CD14-positive monocyte (primary cell): ENCODE results near the gene DNAAF5. TPM values are rescaled to one million over a fixed set of nuclear protein-coding genes. Genes with fewer than 3 reads are reported as not detected.
A peak's percentile ranks its signal among the peaks of the same experiment; 100 is the strongest.
"Not testable (repeated sequence)": the region's sequence is repeated elsewhere in the genome, so short reads cannot be mapped to it uniquely, and the experiment has no call there.

Source experiments
- DNase-seq, 3 donors: peaks; one replicate each; pipeline ENCODE4 v3.0.0-alpha.2; 2011 to 2022
- H2AFZ ChIP-seq: 2 replicates; pipeline ENCODE4 v1.6.0; 2012; ENCODE audit warnings: mild to moderate bottlenecking, low read depth, low read length, inconsistent platforms; ENCODE audit not compliant: insufficient read depth, poor library complexity, severe bottlenecking
- H3K27ac ChIP-seq, 2 donors: 1 replicate in 1 of 2; 2 replicates in 1 of 2; pipeline ENCODE4 v1.5.1; 2012 to 2013; ENCODE audit warnings: low read length in 2 of 2, control low read depth in 1 of 2, inconsistent platforms in 1 of 2, low read depth in 1 of 2, mild to moderate bottlenecking in 1 of 2
- H3K27me3 ChIP-seq, 2 donors: one replicate each; pipeline versions ENCODE4 v1.6.0 to v1.6.1; 2011 to 2013; ENCODE audit warnings: low read length in 2 of 2; ENCODE audit not compliant: control insufficient read depth in 2 of 2, insufficient read depth in 2 of 2
- H3K36me3 ChIP-seq, 2 donors: replicated peaks in 1 of 2; 1 replicate in 1 of 2; 2 replicates in 1 of 2; pipeline versions ENCODE4 v1.5.1 to v1.6.1; 2012 to 2013; ENCODE audit warnings: low read length in 2 of 2, control low read depth in 1 of 2, inconsistent platforms in 1 of 2, mild to moderate bottlenecking in 1 of 2; ENCODE audit not compliant: insufficient read depth in 2 of 2, control insufficient read depth in 1 of 2
- H3K4me1 ChIP-seq, 2 donors: 1 replicate in 1 of 2; 2 replicates in 1 of 2; pipeline versions ENCODE4 v1.5.1 to v1.6.1; 2012 to 2013; ENCODE audit warnings: low read length in 2 of 2, control low read depth in 1 of 2, inconsistent platforms in 1 of 2, mild to moderate bottlenecking in 1 of 2, moderate library complexity in 1 of 2; ENCODE audit not compliant: insufficient read depth in 2 of 2, control insufficient read depth in 1 of 2
- H3K4me2 ChIP-seq: replicated peaks from 2 replicates; pipeline ENCODE3; 2012; ENCODE audit warnings: low read length, moderate library complexity, mild to moderate bottlenecking; ENCODE audit not compliant: poor library complexity, severe bottlenecking; ENCODE audit errors: extremely low read depth
- H3K4me3 ChIP-seq, 3 experiments: fragments of 200-600 bp in 1 of 3; sonication (generic) in 1 of 3; replicated peaks in 1 of 3; 1 replicate in 2 of 3; 2 replicates in 1 of 3; pipeline ENCODE4 v1.5.1; 2011 to 2013; ENCODE audit warnings: low read length in 3 of 3, mild to moderate bottlenecking in 3 of 3, control low read depth in 2 of 3, low read depth in 2 of 3, inconsistent platforms in 1 of 3, moderate library complexity in 1 of 3
- H3K79me2 ChIP-seq: 2 replicates; pipeline ENCODE4 v1.6.0; 2012; ENCODE audit warnings: mild to moderate bottlenecking, control low read depth, inconsistent platforms, low read length, moderate library complexity; ENCODE audit not compliant: insufficient read depth
- H3K9ac ChIP-seq: 2 replicates; pipeline ENCODE4 v1.6.0; 2017; ENCODE audit warnings: low read length, mild to moderate bottlenecking; ENCODE audit not compliant: insufficient read depth, poor library complexity, severe bottlenecking
- H3K9me3 ChIP-seq, 2 donors: replicated peaks in 1 of 2; 1 replicate in 1 of 2; 2 replicates in 1 of 2; pipeline versions ENCODE4 v1.5.1 to v1.6.1; 2012 to 2013; ENCODE audit warnings: low read length in 2 of 2, control low read depth in 1 of 2; ENCODE audit not compliant: control insufficient read depth in 1 of 2, insufficient read depth in 1 of 2
- H4K20me1 ChIP-seq: 2 replicates; pipeline ENCODE4 v1.6.0; 2012; ENCODE audit warnings: mild to moderate bottlenecking, low read length, control low read depth, moderate library complexity; ENCODE audit not compliant: insufficient read depth
- H3K27ac Mint-ChIP-seq, 7 donors: one replicate each; pipeline ENCODE4 v1.8.0; 2020; ENCODE audit warnings: mild to moderate bottlenecking in 7 of 7, mixed read lengths in 7 of 7, moderate library complexity in 6 of 7, inconsistent platforms in 2 of 7
- H3K27me3 Mint-ChIP-seq, 3 donors: one replicate each; pipeline ENCODE4 v1.8.0; 2021 to 2022; ENCODE audit warnings: low read depth in 3 of 3, mild to moderate bottlenecking in 3 of 3, mixed read lengths in 3 of 3, moderate library complexity in 3 of 3, inconsistent platforms in 1 of 3
- H3K36me3 Mint-ChIP-seq, 2 donors: one replicate each; pipeline ENCODE4 v1.8.0; 2020; ENCODE audit warnings: mixed read lengths in 2 of 2, inconsistent platforms in 1 of 2, mild to moderate bottlenecking in 1 of 2
- H3K4me1 Mint-ChIP-seq: one replicate; pipeline ENCODE4 v1.8.0; 2020; ENCODE audit warnings: mild to moderate bottlenecking, mixed read lengths
- H3K4me3 Mint-ChIP-seq, 2 donors: one replicate each; pipeline ENCODE4 v1.8.0; 2020; ENCODE audit warnings: mild to moderate bottlenecking in 2 of 2, mixed read lengths in 2 of 2, moderate library complexity in 1 of 2
- H3K9me3 Mint-ChIP-seq, 7 donors: one replicate each; pipeline ENCODE4 v1.8.0; 2020 to 2022; ENCODE audit warnings: mixed read lengths in 7 of 7, mild to moderate bottlenecking in 6 of 7, moderate library complexity in 6 of 7, inconsistent platforms in 2 of 7
- CTCF ChIP-seq: fragments of 200-600 bp; IDR thresholded peaks from one replicate; pipeline ENCODE4 v1.8.0; 2022; ENCODE audit warnings: antibody characterized with exemption, mild to moderate bottlenecking
- WGBS: methylation state at CpG from one replicate; pipeline ENCODE4 v1.1.5; 2013; ENCODE audit warnings: missing lambda C conversion rate; ENCODE audit not compliant: insufficient coverage; 5-methylcytosine and 5-hydroxymethylcytosine counted together
- intact Hi-C, 2 donors: fragments of 100-400 bp; cut with micrococcal nuclease; formaldehyde crosslinking; loops; one replicate each; pipeline versions ENCODE4 v1.15.0 to v1.15.1; 2023
- polyA plus RNA-seq, 3 donors: library from polyadenylated mRNA; depleted of rRNA in 1 of 3; unstranded in 2 of 3; stranded (reverse) in 1 of 3; fragments of 300-500 nt in 2 of 3; fragments of >200 nt in 1 of 3; fragmentation: Illumina TruSeq in 2 of 3; gene quantifications; 1 replicate in 2 of 3; 2 replicates in 1 of 3; pipeline ENCODE4 v1.2.3, GENCODE V29; 2012 to 2021

DNAAF5 gene
- polyA plus RNA-seq, 3 donors = 1.2 to 9.6 (median 2.0) TPM

- peaks cover 0 to 3% (median 0%) of the 10 kb centered on the region in 7 donors for H3K9me3 Mint-ChIP-seq
- H3K4me1 Mint-ChIP-seq = peaks cover 17% of the 10 kb centered on the region
- H3K9ac ChIP-seq = no peak overlapping the region
- H3K27me3 ChIP-seq = no peaks in the 10 kb centered on the region
- no peak overlapping the region for H3K4me2 ChIP-seq
- no peak for DNase-seq
- H3K4me1 ChIP-seq = peaks cover 14 to 16% of the 10 kb centered on the region in 2 donors
- no peaks in the 10 kb centered on the region for H3K79me2 ChIP-seq
- no peaks in the 10 kb centered on the region for H3K36me3 ChIP-seq
- no peak overlapping the region for H3K4me3 ChIP-seq
- WGBS = 99% methylated on average over 19 of the region's 31 CpGs
- H3K27me3 Mint-ChIP-seq = peaks cover 2 to 5% (median 3%) of the 10 kb centered on the region in 3 donors
- no peak overlapping the region for H3K4me3 Mint-ChIP-seq
- no peak overlapping the region for H2AFZ ChIP-seq
- H3K27ac ChIP-seq = no peak overlapping the region
- no peaks in the 10 kb centered on the region for H3K9me3 ChIP-seq
- intact Hi-C loops = no loop called here
- no peaks in the 10 kb centered on the region for H4K20me1 ChIP-seq
- TF ChIP-seq CTCF = no peak
- no peak overlapping the region for H3K27ac Mint-ChIP-seq
- H3K36me3 Mint-ChIP-seq = peaks cover 1 to 2% of the 10 kb centered on the region in 2 donors
These were observed 68.3 kb downstream of the DNAAF5 start for GRCh38 chr7:794671-795329.

- H3K9ac ChIP-seq, H3K27ac ChIP-seq, H2AFZ ChIP-seq, H4K20me1 ChIP-seq, H3K79me2 ChIP-seq, DNase-seq, H3K4me3 ChIP-seq, H3K4me2 ChIP-seq, H3K36me3 Mint-ChIP-seq, H3K4me3 Mint-ChIP-seq, intact Hi-C loops, H3K27me3 Mint-ChIP-seq, H3K27me3 ChIP-seq, H3K9me3 ChIP-seq, H3K9me3 Mint-ChIP-seq, H3K36me3 ChIP-seq: not testable (repeated sequence)
- whole genome bisulfite sequencing = no CpG with 5 or more reads among the region's 10 CpGs
- peaks cover 25 to 28% of the 10 kb centered on the region in 2 donors for H3K4me1 ChIP-seq
- peaks cover 32% of the 10 kb centered on the region for H3K4me1 Mint-ChIP-seq
- H3K27ac Mint-ChIP-seq = peak overlapping the region in 1 of 7 donors; percentile 12
These were observed 70.1 kb downstream of the DNAAF5 start for GRCh38 chr7:796434-797169.
